ENCODE data around the gene ADGRD2.

GRCh38 chr9:124403246-124403645 is 47.0 kb upstream of the ADGRD2 start:
- no peak for TF ChIP-seq BACH1 (tag; IDR thresholded peaks at IDR 0.05)
- no peak for TF ChIP-seq RBM22 (IDR thresholded peaks at IDR 0.05; ENCODE audit: low read depth, low read length, poor library complexity, severe bottlenecking)
- TF ChIP-seq POLR2A (conservative IDR thresholded peaks at IDR 0.05) = no peak
- TF ChIP-seq, protein P1, sequence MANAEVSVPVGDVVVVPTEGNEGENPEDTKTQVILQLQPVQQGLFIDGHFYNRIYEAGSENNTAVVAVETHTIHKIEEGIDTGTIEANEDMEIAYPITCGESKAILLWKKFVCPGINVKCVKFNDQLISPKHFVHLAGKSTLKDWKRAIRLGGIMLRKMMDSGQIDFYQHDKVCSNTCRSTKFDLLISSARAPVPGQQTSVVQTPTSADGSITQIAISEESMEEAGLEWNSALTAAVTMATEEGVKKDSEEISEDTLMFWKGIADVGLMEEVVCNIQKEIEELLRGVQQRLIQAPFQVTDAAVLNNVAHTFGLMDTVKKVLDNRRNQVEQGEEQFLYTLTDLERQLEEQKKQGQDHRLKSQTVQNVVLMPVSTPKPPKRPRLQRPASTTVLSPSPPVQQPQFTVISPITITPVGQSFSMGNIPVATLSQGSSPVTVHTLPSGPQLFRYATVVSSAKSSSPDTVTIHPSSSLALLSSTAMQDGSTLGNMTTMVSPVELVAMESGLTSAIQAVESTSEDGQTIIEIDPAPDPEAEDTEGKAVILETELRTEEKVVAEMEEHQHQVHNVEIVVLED (CRISPR knock-in tag; IDR thresholded peaks at IDR 0.05) = no peak
- TF ChIP-seq CREM (IDR thresholded peaks at IDR 0.05; ENCODE audit: low read depth) = no peak
- TF ChIP-seq MCM3 (IDR thresholded peaks at IDR 0.05) = no peak
- TF ChIP-seq BRF1 (IDR thresholded peaks at IDR 0.05; ENCODE audit: borderline replicate concordance, extremely low read depth, insufficient read length) = no peak

All from K562 (cell line).